GM18507 (cell line): Measurements from ENCODE around the gene PSME1.

Experiments used
- DNase-seq: peaks from one replicate; pipeline ENCODE4 v3.0.0; 2011; ENCODE audit warnings: low read depth; ENCODE audit not compliant: insufficient read length; ENCODE audit errors: extremely low spot score
- FAIRE-seq: peaks from 2 replicates; lab custom pipeline; 2011; peaks lifted over from hg19 to GRCh38; lab: Jason Lieb, UNC

The PSME1 gene

GRCh38 chr14:24143511-24143910, 7.5 kb downstream of the PSME1 start:
- FAIRE-seq, result no peak
- DNase-seq, result no peak

GRCh38 chr14:24144451-24144850, 8.5 kb downstream of the PSME1 start:
- DNase-seq, result no peak
- FAIRE-seq, result no peak

- no peak for FAIRE-seq
- DNase-seq, result no peak
Measured at GRCh38 chr14:24145219-24145618, 9.2 kb downstream of the PSME1 start.

GRCh38 chr14:24145690-24146452, 9.9 kb downstream of the PSME1 start:
- DNase-seq (no peak), FAIRE-seq (peak; percentile 39)

GRCh38 chr14:24146453-24146977, 10.5 kb downstream of the PSME1 start, which contains the start of gene PSME2:
Gene PSME2, minus strand, starts transcription at chr14:24146610. Its CDS starts 29 bp downstream, at chr14:24146581.
- DNase-seq, result peak; percentile 92
- FAIRE-seq, result no peak

- FAIRE-seq (peak; percentile 99), DNase-seq (peak; percentile 82)
Measured at GRCh38 chr14:24146978-24147760, 11.2 kb downstream of the PSME1 start, which contains the start of gene RNF31. Gene RNF31, plus strand, starts transcription at chr14:24147498. Its CDS starts 201 bp downstream, at chr14:24147699.

GRCh38 chr14:24147761-24148428, 11.9 kb downstream of the PSME1 start:
- no peak for FAIRE-seq

GRCh38 chr14:24149302-24149969, 13.4 kb downstream of the PSME1 start:
- FAIRE-seq, result no peak
- no peak for DNase-seq

More at GRCh38 chr14:24147761-24148428, 11.9 kb downstream of the PSME1 start:
- DNase-seq, result no peak

- DNase-seq (no peak), FAIRE-seq (no peak)
Measured at GRCh38 chr14:24150061-24150460, 14.1 kb downstream of the PSME1 start.

- DNase-seq (no peak), FAIRE-seq (no peak)
Measured at GRCh38 chr14:24150567-24150966, 14.6 kb downstream of the PSME1 start.

- no peak for DNase-seq
- FAIRE-seq, result no peak
Measured at GRCh38 chr14:24150993-24151392, 15.0 kb downstream of the PSME1 start.

GRCh38 chr14:24151404-24152080, 15.5 kb downstream of the PSME1 start:
- no peak for DNase-seq
- no peak for FAIRE-seq

GRCh38 chr14:24155100-24155499, 19.1 kb downstream of the PSME1 start:
- no peak for DNase-seq
- no peak for FAIRE-seq

- FAIRE-seq (no peak), DNase-seq (no peak)
Measured at GRCh38 chr14:24156840-24157239, 20.8 kb downstream of the PSME1 start.

GRCh38 chr14:24157331-24157730, 21.3 kb downstream of the PSME1 start:
- DNase-seq, result no peak

GRCh38 chr14:24159777-24160498, 23.9 kb downstream of the PSME1 start:
- DNase-seq (no peak), FAIRE-seq (no peak)

More at GRCh38 chr14:24157331-24157730, 21.3 kb downstream of the PSME1 start:
- no peak for FAIRE-seq

- no peak for DNase-seq
- no peak for FAIRE-seq
Measured at GRCh38 chr14:24160499-24160849, 24.5 kb downstream of the PSME1 start.
